Jurkat, Clone E6-1 (cell line): ENCODE data around the gene NBPF1.
"Not testable (repeated sequence)": the region's sequence is repeated elsewhere in the genome, so short reads cannot be mapped to it uniquely, and the experiment has no call there.

ENCODE experiments used
- DNase-seq: peaks from one replicate; pipeline ENCODE4 v3.0.0-alpha.2; 2011; ENCODE audit warnings: low read depth, low spot score
- H3K4me3 ChIP-seq: 2 replicates; pipeline ENCODE4 v1.5.1; 2011; ENCODE audit warnings: mild to moderate bottlenecking, low read length, control low read depth, moderate library complexity

NBPF1 gene

GRCh38 chr1:16626409-16626983, 13.1 kb upstream of the NBPF1 start:
- not testable (repeated sequence) for DNase-seq, H3K4me3 ChIP-seq

DNA sequence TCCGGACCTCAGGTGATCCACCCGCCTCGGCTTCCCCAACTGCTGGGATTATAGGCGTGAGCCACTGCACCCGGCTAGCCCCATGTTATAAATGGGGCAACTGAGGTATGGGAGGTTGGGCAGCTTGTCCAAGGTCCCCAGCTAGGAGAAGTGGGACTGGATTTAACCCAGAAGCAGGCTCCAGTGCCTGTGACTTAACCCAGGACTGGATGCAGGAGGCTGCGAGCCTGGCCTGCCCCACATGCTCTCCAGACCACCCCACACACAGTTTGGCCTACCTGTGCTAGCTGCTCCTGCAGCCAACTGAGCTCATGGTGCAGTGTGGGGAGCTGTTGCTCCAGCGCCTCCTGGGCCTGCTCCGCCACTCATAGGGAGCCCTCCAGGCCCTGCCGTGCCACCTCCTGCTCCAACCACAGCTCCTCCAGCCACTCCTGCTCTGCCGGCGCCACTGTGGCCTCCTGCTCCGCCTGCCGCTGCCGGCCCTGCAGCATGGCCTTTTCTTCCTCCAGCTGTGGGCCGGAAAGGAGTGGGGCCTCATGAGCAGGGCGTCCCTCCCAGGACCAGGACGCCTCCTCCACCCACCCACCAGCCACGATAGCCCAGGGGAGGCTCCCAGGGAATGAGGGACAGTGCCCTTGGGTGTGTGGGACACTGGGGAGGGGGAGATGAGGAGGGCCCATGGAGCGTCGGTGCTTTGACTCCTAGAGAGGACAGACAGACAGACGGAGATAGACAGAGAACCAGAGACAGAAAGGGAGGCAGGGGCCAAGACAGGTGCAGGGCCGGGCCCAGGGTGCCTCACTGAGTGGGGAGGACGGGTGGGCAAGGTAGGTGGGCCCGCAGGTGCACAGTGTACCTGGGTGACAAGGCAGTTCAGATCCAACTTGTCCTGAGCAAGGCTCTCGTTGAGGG, 12.4 kb upstream of the NBPF1 start:
- no peak for DNase-seq
- H3K4me3 ChIP-seq: no peak overlapping the region

DNA sequence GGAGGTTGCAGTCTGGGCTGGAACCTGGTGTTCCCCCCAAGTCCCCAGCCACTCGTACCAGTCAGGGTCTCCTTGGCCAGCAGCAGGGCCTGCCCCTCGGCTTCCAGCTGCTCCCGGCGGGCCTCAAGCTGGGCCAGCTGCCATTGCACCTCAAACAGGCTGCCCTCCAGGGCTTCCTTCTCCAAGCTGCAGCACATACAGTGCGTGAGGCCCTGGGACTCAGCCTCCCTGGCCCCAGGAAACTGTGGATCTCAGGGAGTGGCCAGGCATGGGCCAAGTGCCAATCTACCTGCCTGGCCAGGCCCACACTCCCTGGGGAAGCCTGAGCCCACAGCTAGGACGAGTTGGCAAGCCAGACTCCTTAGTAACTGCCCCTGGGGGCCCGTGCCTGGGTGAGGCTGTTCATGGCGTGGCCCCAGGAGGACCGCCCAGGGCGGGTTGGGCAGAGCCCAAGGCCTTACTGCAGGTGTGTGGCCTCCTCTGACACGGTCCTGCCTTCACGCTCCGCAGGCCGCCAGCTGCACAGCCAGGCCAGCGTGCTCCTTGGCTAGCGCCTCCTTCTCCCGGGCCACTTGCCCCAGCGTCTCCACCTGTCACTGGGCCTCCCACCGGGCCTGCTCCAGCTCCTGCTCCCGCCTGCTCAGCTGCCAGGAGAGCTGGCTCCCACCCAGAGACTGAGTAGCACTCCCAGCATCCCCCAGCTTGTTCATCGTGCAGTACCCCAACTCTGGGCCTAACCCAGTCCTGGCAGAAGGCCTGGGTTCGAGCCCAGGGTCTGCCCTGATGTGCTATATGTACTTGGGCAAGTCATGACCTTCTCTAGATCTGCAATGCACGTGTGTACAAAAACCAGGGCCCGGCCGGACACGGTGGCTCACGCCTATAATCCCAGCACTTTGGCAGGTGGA, 10.7 kb upstream of the NBPF1 start:
- not testable (repeated sequence) for H3K4me3 ChIP-seq, DNase-seq

DNA sequence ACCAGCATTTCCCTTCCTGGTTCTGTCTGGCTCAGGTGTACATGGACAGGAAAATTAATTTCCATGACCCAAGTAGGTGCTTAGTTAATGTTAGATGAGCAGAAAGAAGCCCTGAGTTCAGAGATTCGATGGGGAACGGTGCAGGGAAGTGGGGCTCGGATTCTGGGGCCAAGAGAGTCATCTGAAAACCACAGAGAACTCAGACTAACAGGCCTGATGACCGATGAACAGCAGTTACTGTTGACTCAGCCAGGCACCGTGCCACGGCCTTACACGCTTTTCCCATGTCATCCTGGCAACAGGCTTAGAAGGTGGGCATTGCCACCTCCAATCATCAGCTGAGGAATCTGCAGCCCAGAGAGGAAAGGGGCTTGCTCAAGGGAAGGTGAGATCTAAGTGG, 10.0 kb upstream of the NBPF1 start:
- DNase-seq, H3K4me3 ChIP-seq: not testable (repeated sequence)

GRCh38 chr1:16621681-16622315, 8.4 kb upstream of the NBPF1 start:
- not testable (repeated sequence) for DNase-seq

DNA sequence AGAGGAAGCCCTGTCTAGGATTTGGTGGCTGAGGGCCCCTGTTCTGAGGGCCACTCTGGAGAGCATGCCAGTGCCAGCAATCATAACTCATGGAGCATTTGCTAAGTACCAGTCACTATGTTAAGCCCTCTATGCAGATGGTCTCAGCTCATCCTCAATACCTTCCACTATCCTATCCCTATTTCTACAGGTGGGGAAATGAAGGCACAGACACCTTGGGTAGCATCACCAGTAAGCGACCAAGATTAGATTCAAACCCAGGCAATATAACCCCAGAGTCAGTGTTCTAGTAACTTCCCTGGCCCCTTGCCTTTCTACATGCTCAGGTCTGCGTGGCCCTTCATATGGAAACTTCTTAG, 7.9 kb upstream of the NBPF1 start:
- no peak for DNase-seq
- H3K4me3 ChIP-seq: no peak overlapping the region

More at GRCh38 chr1:16621681-16622315, 8.4 kb upstream of the NBPF1 start:
- H3K4me3 ChIP-seq: not testable (repeated sequence)

- not testable (repeated sequence) for DNase-seq, H3K4me3 ChIP-seq
Measured at GRCh38 chr1:16619803-16620501, 6.6 kb upstream of the NBPF1 start.

DNA sequence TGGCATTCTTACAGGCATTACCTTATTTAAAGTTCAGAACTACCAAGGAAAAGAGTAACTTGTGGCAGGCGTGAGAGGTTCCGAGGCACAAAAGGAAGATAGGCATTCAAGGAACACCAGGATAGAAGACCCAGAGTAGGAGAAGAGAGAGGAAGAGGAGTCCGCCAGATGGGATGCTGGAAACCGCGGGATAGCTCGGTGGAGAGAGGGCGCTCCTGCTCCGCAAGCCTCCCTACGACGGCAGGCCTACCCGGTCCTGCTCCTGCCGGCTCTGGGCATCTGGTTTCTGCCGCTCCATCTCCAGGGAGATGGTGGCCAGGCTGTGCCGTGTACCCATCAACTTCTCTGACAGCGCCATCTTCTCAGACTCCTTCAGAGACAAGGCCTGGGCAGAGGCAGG, 5.4 kb upstream of the NBPF1 start:
- no peak overlapping the region for H3K4me3 ChIP-seq
- no peak for DNase-seq

DNA sequence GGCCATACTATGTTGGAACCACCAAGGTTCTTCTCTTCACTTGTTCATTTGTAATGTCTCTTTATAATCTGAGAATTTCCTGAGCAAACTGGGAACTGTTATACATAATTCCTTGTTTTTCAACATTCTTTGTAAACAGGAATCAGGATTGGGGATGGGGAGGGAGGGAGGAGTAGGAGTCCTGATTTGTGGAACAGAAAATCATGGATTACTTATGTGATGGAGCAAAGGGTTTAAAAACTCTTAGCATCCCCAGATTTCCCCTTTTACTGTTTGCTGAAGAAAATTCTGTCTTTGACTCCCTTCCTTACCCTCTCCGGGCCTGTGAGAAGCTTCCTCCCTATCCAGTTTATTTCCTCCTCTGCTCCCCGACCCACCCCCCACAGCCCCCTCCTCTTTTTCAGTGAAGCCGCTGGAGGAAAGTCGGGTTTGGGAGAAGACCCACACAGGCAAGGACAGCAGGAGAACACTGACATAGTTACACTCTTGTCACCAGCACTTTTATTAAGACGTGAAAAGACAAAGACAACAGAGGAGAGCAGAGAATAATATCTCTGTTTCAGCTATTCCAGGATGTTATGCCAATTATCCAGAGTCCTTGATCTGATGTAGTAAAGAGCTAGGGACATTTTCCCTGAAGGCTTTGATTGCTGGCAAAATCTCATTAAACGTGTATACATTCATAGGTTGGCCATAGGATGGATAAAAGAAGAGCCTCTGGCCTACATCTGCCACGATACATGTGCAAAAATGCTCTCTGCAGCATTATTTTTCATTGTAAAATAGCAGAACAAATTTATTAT, 4.6 kb upstream of the NBPF1 start:
- H3K4me3 ChIP-seq: no peak overlapping the region
- DNase-seq: no peak

- no peak for DNase-seq
- no peak overlapping the region for H3K4me3 ChIP-seq
Measured at GRCh38 chr1:16617114-16617631, 3.8 kb upstream of the NBPF1 start.

- no peak for DNase-seq
- no peak overlapping the region for H3K4me3 ChIP-seq
Measured at GRCh38 chr1:16615253-16616252, 2.2 kb upstream of the NBPF1 start.

- no peak overlapping the region for H3K4me3 ChIP-seq
- no peak for DNase-seq
Measured at GRCh38 chr1:16614361-16615252, 1.2 kb upstream of the NBPF1 start.

- H3K4me3 ChIP-seq: peak overlapping the region; percentile 71
- DNase-seq: peak; percentile 49
Measured at GRCh38 chr1:16612332-16613172, 812 bp downstream of the NBPF1 start.

- peak overlapping the region; percentile 71 for H3K4me3 ChIP-seq
Measured at GRCh38 chr1:16611981-16612331, 1.4 kb downstream of the NBPF1 start.

DNA sequence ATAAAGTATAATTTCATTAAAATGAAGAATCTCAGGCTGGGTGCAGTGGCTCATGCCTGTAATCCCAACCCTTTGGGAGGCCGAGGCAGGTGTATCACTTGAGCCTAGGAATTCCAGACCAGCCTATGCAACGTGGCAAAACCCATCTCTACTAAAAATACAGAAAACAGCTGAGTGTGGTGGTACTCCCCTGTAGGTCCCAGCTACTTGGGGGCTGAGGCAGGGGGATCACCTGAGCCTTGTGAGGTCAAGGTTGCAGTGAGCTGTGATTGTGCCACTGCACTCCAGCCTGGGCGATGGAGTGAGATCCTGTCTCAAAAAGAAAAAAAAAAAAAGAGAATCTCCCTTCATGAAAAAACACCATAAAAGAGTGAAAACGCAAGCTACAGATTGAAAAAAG, 2.2 kb downstream of the NBPF1 start:
- H3K4me3 ChIP-seq, DNase-seq: not testable (repeated sequence)

More at GRCh38 chr1:16611981-16612331, 1.4 kb downstream of the NBPF1 start:
- DNase-seq: not testable (repeated sequence)
